Endothelial cell of umbilical vein (primary cell): ENCODE data around the gene CAPN8. TPM values are rescaled to one million over a fixed set of nuclear protein-coding genes. Genes with fewer than 3 reads are reported as not detected.

Experiments
- BruUV-seq: library from RNA; stranded (reverse); fragments of 400-500 nt; replicated peaks from 2 replicates; lab custom pipeline; 2021; lab: Mats Ljungman, UMichigan
- CTCF ChIA-PET: fragments of 300-600, 350-600 bp; sonication (Branson Sonifier 250); formaldehyde crosslinking; loops from one replicate; lab custom pipeline; 2021; ENCODE audit warnings: antibody characterized with exemption, inconsistent platforms; lab: Charles Lee
- POLR2A ChIA-PET: fragments of 300-600, 350-600 bp; sonication (Branson Sonifier 250); formaldehyde crosslinking; loops from one replicate; lab custom pipeline; 2021; ENCODE audit warnings: antibody characterized with exemption, inconsistent platforms; lab: Charles Lee
- DNase-seq: peaks from one replicate; pipeline ENCODE4 v3.0.0-alpha.2; 2011; ENCODE audit warnings: low read depth, low spot score
- FAIRE-seq: peaks from 2 replicates; lab custom pipeline; 2011; peaks lifted over from hg19 to GRCh38; lab: Jason Lieb, UNC
- H2AFZ ChIP-seq: 2 replicates; pipeline ENCODE4 v1.6.0; 2012; ENCODE audit warnings: low read depth, low read length, control low read depth, inconsistent platforms
- H3K27ac ChIP-seq: 2 replicates; pipeline ENCODE4 v1.5.1; 2011; ENCODE audit warnings: low read depth, mild to moderate bottlenecking, control low read depth, low read length, moderate library complexity; ENCODE audit not compliant: insufficient read depth
- H3K27me3 ChIP-seq, 2 experiments: 2 replicates each; pipeline versions ENCODE4 v1.6.0 to v1.6.1; 2011; ENCODE audit warnings: low read length in 2 of 2, mixed read lengths in 1 of 2; ENCODE audit not compliant: control insufficient read depth in 2 of 2, insufficient read depth in 2 of 2
- H3K36me3 ChIP-seq, 2 experiments: 2 replicates in 1 of 2; 3 replicates in 1 of 2; pipeline ENCODE4 v1.5.1; 2011; ENCODE audit warnings: low read length in 2 of 2, mild to moderate bottlenecking in 1 of 2, moderate library complexity in 1 of 2; ENCODE audit not compliant: control insufficient read depth in 2 of 2, insufficient read depth in 2 of 2; ENCODE audit errors: extremely low read depth in 1 of 2
- H3K4me1 ChIP-seq: 3 replicates; pipeline ENCODE4 v1.5.1; 2011; ENCODE audit warnings: mild to moderate bottlenecking, low read length; ENCODE audit not compliant: control insufficient read depth, insufficient read depth; ENCODE audit errors: extremely low read depth
- H3K4me2 ChIP-seq: 2 replicates; pipeline ENCODE4 v1.6.1; 2011; ENCODE audit warnings: low read length, control low read depth, mixed read lengths; ENCODE audit not compliant: insufficient read depth
- H3K4me3 ChIP-seq, 3 experiments: fragments of 200-600 bp in 1 of 3; sonication (generic), shearing (Covaris generic) in 1 of 3; replicated peaks in 1 of 3; 2 replicates each; pipeline ENCODE4 v1.5.1; 2011 to 2016; ENCODE audit warnings: control low read depth in 3 of 3, low read length in 3 of 3, mild to moderate bottlenecking in 2 of 3, inconsistent platforms in 1 of 3, low read depth in 1 of 3, moderate library complexity in 1 of 3; ENCODE audit not compliant: insufficient read depth in 1 of 3
- H3K79me2 ChIP-seq: 2 replicates; pipeline ENCODE4 v1.6.0; 2012; ENCODE audit warnings: low read length, inconsistent platforms; ENCODE audit not compliant: control insufficient read depth, insufficient read depth
- H3K9ac ChIP-seq: replicated peaks from 2 replicates; pipeline ENCODE3; 2011; ENCODE audit warnings: low read length, control low read depth; ENCODE audit not compliant: insufficient read depth; ENCODE audit errors: extremely low read depth
- H3K9me1 ChIP-seq: replicated peaks from 3 replicates; pipeline ENCODE4 v1.6.0; 2011; ENCODE audit warnings: mild to moderate bottlenecking, low read length; ENCODE audit not compliant: control insufficient read depth, insufficient read depth; ENCODE audit errors: extremely low read depth
- H3K9me3 ChIP-seq: replicated peaks from 2 replicates; pipeline ENCODE4 v1.5.1; 2012; ENCODE audit warnings: low read length, inconsistent platforms; ENCODE audit not compliant: control insufficient read depth, insufficient read depth
- H4K20me1 ChIP-seq: replicated peaks from 2 replicates; pipeline ENCODE3; 2011; ENCODE audit warnings: mild to moderate bottlenecking, low read length; ENCODE audit not compliant: control insufficient read depth, insufficient read depth; ENCODE audit errors: extremely low read depth
- CTCF ChIP-seq, 2 donors: IDR thresholded peaks; 1 replicate in 1 of 2; 2 replicates in 1 of 2; pipeline ENCODE4 v1.5.1; 2011; ENCODE audit warnings: low read length in 2 of 2, mild to moderate bottlenecking in 2 of 2, moderate library complexity in 2 of 2, control low read depth in 1 of 2, inconsistent platforms in 1 of 2, low read depth in 1 of 2; ENCODE audit not compliant: insufficient read depth in 1 of 2; ENCODE audit errors: extremely low read depth in 1 of 2
- EZH2 ChIP-seq: IDR thresholded peaks from 2 replicates; pipeline ENCODE4 v1.6.1; 2012; ENCODE audit warnings: borderline replicate concordance, low read depth, mild to moderate bottlenecking, moderate library complexity, low read length, inconsistent platforms; ENCODE audit not compliant: severe bottlenecking
- FOS ChIP-seq: IDR thresholded peaks from 2 replicates; pipeline ENCODE4 v1.6.1; 2011; ENCODE audit warnings: mild to moderate bottlenecking, low read length, moderate library complexity, borderline replicate concordance; ENCODE audit not compliant: insufficient read depth
- GATA2 ChIP-seq: IDR thresholded peaks from 2 replicates; pipeline ENCODE4 v1.7.0; 2011; ENCODE audit warnings: low read depth, mild to moderate bottlenecking, moderate library complexity, mixed read lengths, low read length; ENCODE audit not compliant: insufficient read length, insufficient read depth
- JUN ChIP-seq: IDR thresholded peaks from 2 replicates; pipeline ENCODE4 v1.6.1; 2011; ENCODE audit warnings: borderline replicate concordance, low read depth; ENCODE audit not compliant: insufficient read length, insufficient read depth
- MAX ChIP-seq: IDR thresholded peaks from 2 replicates; pipeline ENCODE4 v1.6.1; 2011; ENCODE audit not compliant: insufficient read depth, insufficient read length
- MYC ChIP-seq: IDR thresholded peaks from one replicate; pipeline ENCODE4 v1.6.1; 2011; ENCODE audit warnings: mild to moderate bottlenecking, low read depth, low read length
- POLR2A ChIP-seq: IDR thresholded peaks from 2 replicates; pipeline ENCODE4 v1.6.1; 2012; ENCODE audit warnings: low read depth, mild to moderate bottlenecking, control low read depth, low read length
- POLR2AphosphoS5 ChIP-seq: IDR thresholded peaks from 2 replicates; pipeline ENCODE4 v1.6.1; 2012; ENCODE audit warnings: low read depth, mild to moderate bottlenecking, control low read depth, low read length, moderate library complexity; ENCODE audit not compliant: insufficient read depth
- dilution Hi-C: fragments of 300-500 bp; cut with MboI; formaldehyde crosslinking; loops from one replicate; pipeline ENCODE4 v1.15.0; 2019; ENCODE audit warnings: low sequenced_read_pairs; ENCODE audit not compliant: extremely low pct_ligation_motif_present
- intact Hi-C: fragments of 100-400 bp; cut with micrococcal nuclease; formaldehyde crosslinking; loops from one replicate; pipeline ENCODE4 v1.10.0; 2022
- polyA plus RNA-seq, 4 experiments: library from polyadenylated mRNA; depleted of rRNA in 3 of 4; stranded (reverse) in 3 of 4; unstranded in 1 of 4; fragments of >200 nt; gene quantifications; 2 replicates each; pipeline versions ENCODE4 v1.2.1 to v1.2.3, GENCODE V29; 2011 to 2012; ENCODE audit warnings: missing spikeins in 1 of 4
- total RNA-seq: library from RNA; stranded (reverse); gene quantifications from 2 replicates; pipeline ENCODE4 v1.2.3, GENCODE V29; 2021

Gene CAPN8
- total and polyA plus RNA-seq, 2 donors (not counting 3 experiments of a cell fraction or from before 2014, with no cell fraction given), result not detected

- H3K27ac ChIP-seq, result no peak overlapping the region
- no peaks in the 10 kb centered on the region for H3K36me3 ChIP-seq
- H3K4me3 ChIP-seq, result no peak overlapping the region
- FAIRE-seq (no peak), DNase-seq (no peak)
- H3K4me2 ChIP-seq, result no peak overlapping the region
- no peaks in the 10 kb centered on the region for H3K9me3 ChIP-seq
- H3K79me2 ChIP-seq, result no peaks in the 10 kb centered on the region
- no TSS peak for BruUV-seq
- H3K9ac ChIP-seq, result no peak overlapping the region
- H3K27me3 ChIP-seq, result no peaks in the 10 kb centered on the region
- dilution Hi-C loops, result no loop called here
- POLR2A ChIA-PET, result no interaction called here
- TF ChIP-seq EZH2 (no peak), POLR2AphosphoS5 (no peak), JUN (no peak), CTCF (IDR thresholded peaks at IDR 0.05; ENCODE audit: extremely low read depth in 1 of 2, insufficient read depth in 1 of 2, low read depth in 1 of 2, low read length in 2 of 2) (no peak), GATA2 (no peak), MAX (no peak), POLR2A (no peak), FOS (no peak), MYC (no peak)
- no peaks in the 10 kb centered on the region for H3K4me1 ChIP-seq
- H2AFZ ChIP-seq, result no peak overlapping the region
- intact Hi-C loops, result no loop called here
- CTCF ChIA-PET, result no interaction called here
- H3K9me1 ChIP-seq, result no peaks in the 10 kb centered on the region
- H4K20me1 ChIP-seq, result no peaks in the 10 kb centered on the region
These were observed 139.5 kb downstream of the CAPN8 start for GRCh38 chr1:223525957-223526356.
